Progenitor cell of endocrine pancreas (in vitro differentiated cells): Measurements from ENCODE around the gene NINJ1. TPM values are rescaled to one million over a fixed set of nuclear protein-coding genes. Genes with fewer than 3 reads are reported as not detected.

ENCODE experiments used
- DNase-seq: peaks from one replicate; pipeline ENCODE4 v3.0.0; 2021; ENCODE audit warnings: low spot score; ENCODE audit not compliant: unreplicated experiment
- H3K27ac Mint-ChIP-seq: 2 replicates; pipeline ENCODE4 v1.8.0; 2021; ENCODE audit warnings: mild to moderate bottlenecking, moderate library complexity, mixed read lengths
- H3K27me3 Mint-ChIP-seq: 2 replicates; pipeline ENCODE4 v1.8.0; 2021; ENCODE audit warnings: mixed read lengths
- H3K36me3 Mint-ChIP-seq: 2 replicates; pipeline ENCODE4 v1.8.0; 2022; ENCODE audit warnings: mixed read lengths; ENCODE audit not compliant: insufficient read depth
- H3K4me1 Mint-ChIP-seq: 2 replicates; pipeline ENCODE4 v1.8.0; 2021; ENCODE audit warnings: low read depth, mixed read lengths
- H3K4me3 Mint-ChIP-seq: 2 replicates; pipeline ENCODE4 v1.8.0; 2021; ENCODE audit warnings: low read depth, mild to moderate bottlenecking, moderate library complexity, mixed read lengths
- H3K9me3 Mint-ChIP-seq: 2 replicates; pipeline ENCODE4 v1.8.0; 2021; ENCODE audit warnings: low read depth, mixed read lengths
- total RNA-seq: library from RNA; stranded (reverse); gene quantifications from 2 replicates; pipeline ENCODE4 v1.2.1, GENCODE V29; 2021
- TF ChIP-seq, protein P1 (sequence below): fragments of 200-600 bp; sonication (generic); IDR thresholded peaks from one replicate; pipeline ENCODE4 v1.5.0; 2021; ENCODE audit warnings: antibody characterized with exemption, mild to moderate bottlenecking; ENCODE audit not compliant: unreplicated experiment

NINJ1 gene
- total RNA-seq, 1 donor from 2014 or later: 38.1 TPM

DNA sequence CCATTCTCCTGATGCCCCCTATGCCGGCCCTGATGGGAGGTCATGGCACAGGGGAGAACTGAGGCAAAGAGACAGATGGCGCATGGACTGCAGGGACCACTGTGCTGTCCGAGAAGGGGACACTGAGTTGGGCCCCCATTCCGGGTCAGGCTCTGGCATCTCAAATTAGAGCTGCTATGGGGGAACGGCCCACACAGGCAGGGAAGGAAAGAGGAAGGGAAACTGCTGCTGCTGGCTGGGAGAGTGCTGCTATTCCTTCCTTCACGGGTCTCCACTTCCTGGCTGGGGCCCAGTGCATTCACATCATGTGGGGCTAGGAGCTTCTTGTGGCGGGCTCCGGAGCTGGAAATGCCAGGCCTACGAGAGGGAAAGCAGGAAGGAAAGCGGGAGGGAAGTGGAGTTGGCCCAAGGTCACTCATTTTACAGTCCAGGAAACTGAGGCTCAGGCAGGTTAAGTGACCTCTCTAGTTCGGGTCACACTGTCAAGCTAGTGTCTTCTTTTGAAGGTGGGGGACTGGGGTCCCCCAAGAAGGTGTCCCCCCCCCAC is 39.3 kb downstream of the NINJ1 start:
- no peaks in the 10 kb centered on the region for H3K9me3 Mint-ChIP-seq
- DNase-seq: no peak
- H3K27me3 Mint-ChIP-seq: no peaks in the 10 kb centered on the region
- H3K4me1 Mint-ChIP-seq: peaks cover 29% of the 10 kb centered on the region
- no peaks in the 10 kb centered on the region for H3K36me3 Mint-ChIP-seq
- TF ChIP-seq, protein P1, sequence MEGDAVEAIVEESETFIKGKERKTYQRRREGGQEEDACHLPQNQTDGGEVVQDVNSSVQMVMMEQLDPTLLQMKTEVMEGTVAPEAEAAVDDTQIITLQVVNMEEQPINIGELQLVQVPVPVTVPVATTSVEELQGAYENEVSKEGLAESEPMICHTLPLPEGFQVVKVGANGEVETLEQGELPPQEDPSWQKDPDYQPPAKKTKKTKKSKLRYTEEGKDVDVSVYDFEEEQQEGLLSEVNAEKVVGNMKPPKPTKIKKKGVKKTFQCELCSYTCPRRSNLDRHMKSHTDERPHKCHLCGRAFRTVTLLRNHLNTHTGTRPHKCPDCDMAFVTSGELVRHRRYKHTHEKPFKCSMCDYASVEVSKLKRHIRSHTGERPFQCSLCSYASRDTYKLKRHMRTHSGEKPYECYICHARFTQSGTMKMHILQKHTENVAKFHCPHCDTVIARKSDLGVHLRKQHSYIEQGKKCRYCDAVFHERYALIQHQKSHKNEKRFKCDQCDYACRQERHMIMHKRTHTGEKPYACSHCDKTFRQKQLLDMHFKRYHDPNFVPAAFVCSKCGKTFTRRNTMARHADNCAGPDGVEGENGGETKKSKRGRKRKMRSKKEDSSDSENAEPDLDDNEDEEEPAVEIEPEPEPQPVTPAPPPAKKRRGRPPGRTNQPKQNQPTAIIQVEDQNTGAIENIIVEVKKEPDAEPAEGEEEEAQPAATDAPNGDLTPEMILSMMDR: no peak
- peak overlapping the region; percentile 93 for H3K27ac Mint-ChIP-seq
- peak overlapping the region; percentile 68 for H3K4me3 Mint-ChIP-seq

DNA sequence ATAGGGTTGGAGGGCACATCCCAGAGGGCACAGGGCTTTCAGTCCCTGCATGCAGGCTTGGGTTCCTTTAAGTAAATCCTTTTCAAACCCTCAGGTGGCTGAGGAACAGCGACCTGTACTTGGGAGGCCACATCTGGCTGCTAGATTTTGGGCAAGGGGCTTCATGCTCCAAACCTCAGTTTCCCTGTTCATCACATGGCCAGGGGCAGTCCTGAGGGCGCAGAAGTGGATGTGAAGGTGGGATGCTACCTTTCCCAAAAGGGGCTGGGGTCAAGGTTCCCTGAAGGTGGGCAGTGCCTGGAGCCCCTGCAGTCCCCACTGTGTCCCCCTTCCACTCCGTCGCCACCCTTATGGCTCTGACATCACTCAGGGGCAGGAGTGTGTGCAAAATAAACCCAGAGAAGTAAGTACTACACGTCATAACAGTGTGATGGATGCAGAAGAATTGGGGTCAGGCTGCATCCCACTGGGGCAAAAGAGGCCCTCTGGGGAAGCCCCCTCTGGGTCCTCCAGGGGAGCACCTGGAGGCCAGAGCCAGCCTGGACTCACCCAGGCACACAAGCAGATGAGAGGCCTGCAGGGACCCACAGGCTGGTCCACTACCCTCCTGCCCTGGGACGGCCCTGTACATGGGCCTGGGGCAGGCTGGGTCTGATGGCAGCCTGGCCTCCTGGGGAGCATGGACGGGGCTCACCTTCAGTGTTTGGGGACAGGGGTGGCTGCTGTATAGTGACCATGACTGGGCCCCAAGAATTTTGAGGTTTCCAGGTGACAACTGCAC is 40.0 kb downstream of the NINJ1 start:
- Mint-ChIP-seq H3K27me3 (no peaks in the 10 kb centered on the region), H3K9me3 (no peaks in the 10 kb centered on the region), H3K4me3 (peak overlapping the region; percentile 68), H3K36me3 (no peaks in the 10 kb centered on the region), H3K27ac (peak overlapping the region; percentile 73), H3K4me1 (peaks cover 29% of the 10 kb centered on the region)
- TF ChIP-seq, protein P1: no peak
- DNase-seq: no peak

DNA sequence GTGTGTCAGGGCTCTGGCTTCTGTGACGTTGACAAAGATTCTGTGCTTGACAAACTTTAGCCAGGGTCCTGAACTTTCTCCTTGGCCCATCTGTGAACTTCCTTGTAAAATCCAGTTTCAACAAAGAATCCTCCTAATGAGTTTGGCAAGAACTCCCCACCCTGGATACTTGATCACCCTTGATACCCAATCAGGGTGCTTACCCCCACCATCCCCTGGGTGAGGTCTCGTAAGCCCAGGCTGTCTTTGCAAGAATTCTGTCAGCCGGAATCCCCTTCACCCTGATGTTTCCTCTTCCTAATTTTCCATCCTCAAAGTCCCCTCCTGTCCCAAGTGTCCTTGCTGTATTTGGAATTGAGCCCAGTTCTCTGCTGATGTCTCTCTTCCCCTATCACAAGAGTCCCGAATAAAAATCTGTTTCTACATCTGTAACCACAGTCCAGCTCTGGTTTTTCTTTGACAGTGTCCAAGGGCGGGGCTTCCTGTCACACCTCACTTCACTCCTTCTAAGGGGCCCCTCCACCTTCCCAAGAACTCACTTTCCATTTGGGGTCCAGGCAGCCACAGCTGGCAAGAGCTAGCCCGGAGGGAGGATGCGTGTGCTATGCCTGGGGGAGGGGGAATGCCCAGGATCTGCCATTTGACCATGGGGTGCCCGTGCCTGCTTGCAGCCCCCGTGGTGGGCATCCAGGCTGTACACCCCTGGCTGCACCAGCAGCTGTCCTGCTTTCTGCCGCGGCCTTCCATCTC is 40.7 kb downstream of the NINJ1 start:
- no peaks in the 10 kb centered on the region for H3K27me3 Mint-ChIP-seq
- no peaks in the 10 kb centered on the region for H3K9me3 Mint-ChIP-seq
- no peak for DNase-seq
- no peaks in the 10 kb centered on the region for H3K36me3 Mint-ChIP-seq
- H3K4me1 Mint-ChIP-seq: peaks cover 29% of the 10 kb centered on the region
- TF ChIP-seq, protein P1: no peak
- no peak overlapping the region for H3K27ac Mint-ChIP-seq
- H3K4me3 Mint-ChIP-seq: no peak overlapping the region

DNA sequence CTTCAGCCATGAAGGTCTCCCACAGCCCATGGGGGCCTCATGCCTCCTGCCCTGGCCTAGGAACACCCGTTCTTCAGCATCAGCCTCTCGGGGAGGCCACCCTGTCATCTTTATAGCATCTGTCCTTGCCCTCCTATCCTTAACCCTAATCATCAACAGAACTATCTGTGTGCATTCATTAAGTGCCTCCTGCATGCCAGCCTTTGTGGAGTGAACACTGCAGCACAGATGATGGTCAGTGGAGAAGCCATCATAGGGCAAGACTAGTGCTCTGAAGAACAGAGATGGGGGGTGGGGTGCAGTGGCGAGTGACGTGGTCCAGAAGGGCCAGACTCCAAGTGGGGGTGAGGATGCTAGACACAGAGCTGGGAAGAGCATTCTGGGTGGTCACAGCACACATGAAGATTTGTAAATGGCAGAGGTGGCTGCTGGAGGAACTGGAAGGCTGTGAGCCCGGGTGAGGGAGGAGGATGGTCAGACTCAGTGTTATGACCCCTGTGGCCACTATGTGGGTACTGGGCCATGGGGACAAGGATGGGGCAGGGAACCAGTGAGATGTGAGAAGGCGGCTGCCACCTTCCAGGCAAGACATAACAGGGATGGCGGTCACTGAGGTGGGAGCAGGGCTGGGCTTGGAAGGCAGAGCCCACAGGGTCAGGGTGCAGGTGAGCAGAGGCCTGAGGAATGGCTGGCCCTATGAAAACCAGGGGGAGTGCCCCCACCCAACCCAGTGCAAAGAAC is 41.6 kb downstream of the NINJ1 start:
- Mint-ChIP-seq H3K27ac (no peak overlapping the region), H3K9me3 (no peaks in the 10 kb centered on the region), H3K36me3 (no peaks in the 10 kb centered on the region), H3K4me1 (peaks cover 26% of the 10 kb centered on the region), H3K27me3 (no peaks in the 10 kb centered on the region), H3K4me3 (no peak overlapping the region)
- TF ChIP-seq, protein P1: no peak
- DNase-seq: no peak
